SU-DHL-6 (cell line): ENCODE measurements around the gene C17orf58.

ENCODE experiments used
- H2AFZ ChIP-seq: fragments of 200-600 bp; sonication (generic); 2 replicates; pipeline ENCODE4 v1.6.1; 2014; ENCODE audit warnings: low read depth, mild to moderate bottlenecking, moderate library complexity, mixed read lengths, antibody characterized with exemption, low read length; ENCODE audit not compliant: severe bottlenecking
- H3F3A ChIP-seq: fragments of 200-600 bp; shearing (Covaris generic); 2 replicates; pipeline ENCODE4 v1.6.0; 2016; ENCODE audit warnings: antibody characterized with exemption, mild to moderate bottlenecking; ENCODE audit not compliant: insufficient read depth
- H3K27ac ChIP-seq: fragments of 200-600 bp; sonication (generic); 2 replicates; pipeline ENCODE4 v1.5.1; 2016; ENCODE audit warnings: low read depth, mild to moderate bottlenecking, low read length, moderate library complexity, mixed read lengths
- H3K27me3 ChIP-seq: fragments of 200-600 bp; sonication (generic), shearing (Covaris generic); 2 replicates; pipeline ENCODE4 v1.6.0; 2014; ENCODE audit warnings: mild to moderate bottlenecking, low read length
- H3K36me3 ChIP-seq: fragments of 200-600 bp; sonication (generic); 2 replicates; pipeline ENCODE4 v1.6.1; 2014; ENCODE audit warnings: mild to moderate bottlenecking, low read length, mixed read lengths
- H3K4me2 ChIP-seq: fragments of 300-600, 200-600 bp; shearing (Covaris generic), sonication (generic); 2 replicates; pipeline ENCODE4 v1.6.0; 2014; ENCODE audit warnings: low read length, low read depth, mild to moderate bottlenecking; ENCODE audit not compliant: poor library complexity, severe bottlenecking
- H3K4me3 ChIP-seq: fragments of 200-600 bp; sonication (generic); 2 replicates; pipeline ENCODE4 v1.5.1; 2014; ENCODE audit warnings: antibody characterized with exemption, low read length, mild to moderate bottlenecking, mixed read lengths; ENCODE audit not compliant: insufficient read depth, poor library complexity, severe bottlenecking
- H3K79me2 ChIP-seq: fragments of 200-600 bp; sonication (generic); 2 replicates; pipeline ENCODE4 v1.6.1; 2014; ENCODE audit warnings: mild to moderate bottlenecking, low read length, moderate library complexity; ENCODE audit not compliant: insufficient read depth
- H3K9ac ChIP-seq: fragments of 200-600 bp; sonication (generic); 2 replicates; pipeline ENCODE4 v1.7.0; 2014; ENCODE audit warnings: mild to moderate bottlenecking, low read length
- H3K9me2 ChIP-seq: fragments of 200-600 bp; sonication (generic); replicated peaks from 2 replicates; pipeline ENCODE4 v1.6.1; 2014; ENCODE audit warnings: low read length; ENCODE audit not compliant: insufficient read depth
- H3K9me3 ChIP-seq: fragments of 200-600 bp; sonication (generic); 2 replicates; pipeline ENCODE4 v1.6.1; 2014; ENCODE audit warnings: low read length, mixed read lengths; ENCODE audit not compliant: insufficient read depth
- H4K20me1 ChIP-seq: fragments of 200-600 bp; sonication (generic); 2 replicates; pipeline ENCODE4 v1.6.1; 2014; ENCODE audit warnings: low read depth, mild to moderate bottlenecking, antibody characterized with exemption, low read length, moderate library complexity, mixed read lengths
- EZH2phosphoT487 ChIP-seq: fragments of 200-600 bp; sonication (generic), shearing (Covaris generic); conservative IDR thresholded peaks from 2 replicates; pipeline ENCODE4 v1.6.1; 2018; ENCODE audit warnings: mild to moderate bottlenecking, antibody characterized with exemption, low read length, moderate library complexity, mixed read lengths
- TF ChIP-seq, protein P1 (sequence below): fragments of 200-600 bp; sonication (generic); IDR thresholded peaks from one replicate; pipeline ENCODE4 v1.5.1; 2017; ENCODE audit warnings: antibody characterized with exemption, mild to moderate bottlenecking, low read length, moderate library complexity; ENCODE audit not compliant: insufficient read depth, poor library complexity, severe bottlenecking

The C17orf58 gene

DNA sequence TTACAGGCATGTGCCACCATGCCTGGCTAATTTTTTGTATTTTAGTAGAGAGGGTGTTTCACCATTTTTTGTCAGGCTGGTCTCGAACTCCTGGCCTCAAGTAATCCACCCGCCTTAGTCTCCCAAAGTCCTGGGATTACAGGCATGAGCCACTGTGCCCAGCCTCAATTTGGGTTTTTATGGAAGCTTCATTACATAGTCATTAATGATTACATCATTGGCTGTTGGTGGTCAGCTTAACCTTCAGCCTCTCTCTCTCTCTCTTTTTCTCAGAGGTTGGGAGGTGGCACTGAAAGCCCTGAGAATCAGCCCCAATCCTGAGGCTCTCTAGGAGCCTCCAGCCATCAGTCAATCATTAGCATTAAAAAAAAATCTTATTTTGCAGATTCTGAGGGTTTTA lies 45.3 kb downstream of the C17orf58 start:
- no peaks in the 10 kb centered on the region for H4K20me1 ChIP-seq
- peaks cover 46% of the 10 kb centered on the region for H3K36me3 ChIP-seq
- no peaks in the 10 kb centered on the region for H3K9me2 ChIP-seq
- no peak overlapping the region for H3K4me2 ChIP-seq
- peaks cover 8% of the 10 kb centered on the region; the same call in 1 of the 2 replicates for H3F3A ChIP-seq
- H3K9me3 ChIP-seq: no peaks in the 10 kb centered on the region
- no peaks in the 10 kb centered on the region for H3K27me3 ChIP-seq
- H3K27ac ChIP-seq: no peak overlapping the region
- H2AFZ ChIP-seq: no peak overlapping the region
- no peak overlapping the region for H3K9ac ChIP-seq
- TF ChIP-seq, protein P1, sequence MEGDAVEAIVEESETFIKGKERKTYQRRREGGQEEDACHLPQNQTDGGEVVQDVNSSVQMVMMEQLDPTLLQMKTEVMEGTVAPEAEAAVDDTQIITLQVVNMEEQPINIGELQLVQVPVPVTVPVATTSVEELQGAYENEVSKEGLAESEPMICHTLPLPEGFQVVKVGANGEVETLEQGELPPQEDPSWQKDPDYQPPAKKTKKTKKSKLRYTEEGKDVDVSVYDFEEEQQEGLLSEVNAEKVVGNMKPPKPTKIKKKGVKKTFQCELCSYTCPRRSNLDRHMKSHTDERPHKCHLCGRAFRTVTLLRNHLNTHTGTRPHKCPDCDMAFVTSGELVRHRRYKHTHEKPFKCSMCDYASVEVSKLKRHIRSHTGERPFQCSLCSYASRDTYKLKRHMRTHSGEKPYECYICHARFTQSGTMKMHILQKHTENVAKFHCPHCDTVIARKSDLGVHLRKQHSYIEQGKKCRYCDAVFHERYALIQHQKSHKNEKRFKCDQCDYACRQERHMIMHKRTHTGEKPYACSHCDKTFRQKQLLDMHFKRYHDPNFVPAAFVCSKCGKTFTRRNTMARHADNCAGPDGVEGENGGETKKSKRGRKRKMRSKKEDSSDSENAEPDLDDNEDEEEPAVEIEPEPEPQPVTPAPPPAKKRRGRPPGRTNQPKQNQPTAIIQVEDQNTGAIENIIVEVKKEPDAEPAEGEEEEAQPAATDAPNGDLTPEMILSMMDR: no peak
- no peak for TF ChIP-seq EZH2phosphoT487
- H3K79me2 ChIP-seq: no peaks in the 10 kb centered on the region
- no peak overlapping the region for H3K4me3 ChIP-seq

DNA sequence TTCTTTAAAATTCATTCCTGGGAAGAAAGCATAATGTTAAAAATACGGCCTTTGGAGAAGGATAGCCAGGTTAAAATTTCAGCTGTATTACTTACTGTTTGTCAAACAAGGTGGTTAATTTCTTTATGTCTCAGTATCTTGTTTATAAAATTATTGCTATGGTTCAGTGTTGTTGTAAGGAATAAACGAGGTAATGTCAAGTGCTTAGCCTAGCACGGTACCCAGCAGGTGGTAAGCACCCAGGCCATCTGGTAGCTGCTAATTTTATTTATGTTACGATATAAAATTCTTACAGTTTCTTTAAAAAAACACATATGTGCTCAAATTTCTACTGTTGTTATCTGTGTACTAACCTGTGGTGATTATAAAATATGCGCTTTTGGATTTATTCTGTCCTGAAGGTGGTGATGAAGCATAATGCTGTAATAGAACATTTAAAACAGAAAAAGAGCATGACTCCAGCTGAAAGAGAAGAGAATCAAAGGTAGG lies 48.9 kb downstream of the C17orf58 start:
- Histone ChIP-seq H3K27me3 (no peaks in the 10 kb centered on the region), H3K9ac (no peak overlapping the region), H3F3A (peaks cover 10% of the 10 kb centered on the region; the same call in 1 of the 2 replicates), H3K36me3 (peaks cover 63% of the 10 kb centered on the region), H3K4me3 (no peak overlapping the region), H4K20me1 (no peaks in the 10 kb centered on the region), H3K27ac (no peak overlapping the region), H3K9me3 (no peaks in the 10 kb centered on the region), H3K9me2 (no peaks in the 10 kb centered on the region), H3K4me2 (no peak overlapping the region), H2AFZ (no peak overlapping the region), H3K79me2 (no peaks in the 10 kb centered on the region)
- no peak for TF ChIP-seq EZH2phosphoT487
- TF ChIP-seq, protein P1: no peak

DNA sequence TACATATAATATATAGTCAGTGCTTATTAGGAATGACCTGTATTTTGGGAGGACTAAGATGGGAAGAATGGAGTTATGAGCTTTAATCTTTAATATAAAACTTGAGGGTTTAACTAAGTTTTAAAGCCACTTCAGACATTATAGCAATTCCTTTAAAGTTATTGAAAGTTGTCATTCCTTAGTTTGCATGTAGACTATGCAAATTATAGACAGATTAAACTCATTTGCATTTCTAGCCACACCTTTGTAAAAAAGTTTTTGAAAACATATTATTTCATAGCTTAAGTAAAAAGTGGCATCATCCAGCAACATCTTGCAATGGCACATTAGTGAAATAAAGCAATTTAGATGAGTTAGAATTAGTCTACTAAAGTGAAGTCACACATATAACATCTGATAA lies 49.8 kb downstream of the C17orf58 start:
- Histone ChIP-seq H3K9me2 (no peaks in the 10 kb centered on the region), H3K79me2 (no peaks in the 10 kb centered on the region), H3K9me3 (no peaks in the 10 kb centered on the region), H3K27me3 (no peaks in the 10 kb centered on the region), H3K9ac (no peak overlapping the region), H2AFZ (no peak overlapping the region), H3K4me3 (no peak overlapping the region), H3K27ac (no peak overlapping the region), H3K36me3 (peaks cover 71% of the 10 kb centered on the region), H4K20me1 (no peaks in the 10 kb centered on the region), H3K4me2 (no peak overlapping the region), H3F3A (peaks cover 15% of the 10 kb centered on the region; the same call in 1 of the 2 replicates)
- TF ChIP-seq, protein P1: no peak
- no peak for TF ChIP-seq EZH2phosphoT487
